Left hindlimb (tissue), 1 donor: ENCODE data around the gene HHATL.

ENCODE experiments used
- DNase-seq: peaks from one replicate; pipeline ENCODE4 v3.0.0-alpha.2; 2018

HHATL gene

DNA sequence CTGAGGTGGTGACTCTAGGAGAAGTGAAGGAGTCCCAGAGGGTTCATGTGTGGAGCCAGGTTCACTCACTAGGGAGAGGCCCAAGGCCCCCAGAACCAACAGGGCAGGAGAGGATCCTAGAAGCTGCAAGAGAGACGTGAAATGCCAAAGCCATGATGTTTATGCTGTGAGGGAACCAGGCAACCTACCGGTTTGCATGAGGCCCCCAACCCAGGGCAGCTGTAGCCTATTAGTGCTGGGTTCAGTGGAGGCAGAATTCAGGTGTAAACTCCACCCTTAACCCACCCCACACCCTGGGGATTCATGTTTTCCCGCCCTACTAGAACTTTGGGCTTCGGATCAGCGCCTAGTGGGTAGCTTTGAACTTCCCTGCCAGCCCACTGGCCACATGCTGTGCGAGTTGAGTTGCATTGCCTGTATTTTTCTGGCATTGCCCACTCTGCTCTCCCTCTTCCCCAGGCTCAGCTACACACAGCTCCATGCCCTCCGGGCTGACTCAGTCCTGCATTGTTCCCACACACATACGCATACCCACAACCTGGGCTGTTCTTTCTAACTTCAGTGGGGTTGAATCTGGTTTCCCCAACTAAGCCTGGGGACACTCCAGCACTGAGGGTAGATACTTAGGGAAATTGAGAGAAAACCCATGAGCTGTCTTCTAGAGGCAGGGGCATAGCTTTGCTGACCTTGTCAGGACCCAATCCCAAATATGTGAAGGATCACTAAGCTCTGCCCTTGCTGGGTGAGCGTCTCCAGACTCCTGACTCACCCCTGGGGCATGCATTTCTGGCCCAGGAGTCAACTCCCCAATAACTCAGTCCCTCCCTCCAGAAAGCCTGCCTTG lies 51.1 kb downstream of the HHATL start:
- DNase-seq = no peak

DNA sequence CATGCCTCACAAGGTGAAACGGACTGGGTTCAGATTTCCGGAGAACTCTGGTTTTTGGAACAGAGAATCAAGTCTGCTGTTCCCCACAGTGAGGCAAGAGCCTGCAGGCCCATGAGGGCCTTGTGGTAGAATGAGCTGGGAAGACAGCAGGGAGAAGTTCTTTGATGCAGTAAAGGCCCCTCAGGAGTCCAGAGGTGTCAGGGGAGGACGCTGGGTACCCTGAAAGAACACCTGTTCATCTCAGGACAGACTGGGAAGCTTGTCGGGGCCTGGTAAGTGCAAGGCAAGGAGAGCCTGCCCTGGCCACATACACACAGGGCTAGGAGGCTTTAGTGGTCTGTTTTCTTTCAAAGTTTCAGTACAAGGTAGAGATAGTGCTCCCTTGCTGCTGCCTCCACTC lies 52.8 kb downstream of the HHATL start:
- DNase-seq = no peak

DNA sequence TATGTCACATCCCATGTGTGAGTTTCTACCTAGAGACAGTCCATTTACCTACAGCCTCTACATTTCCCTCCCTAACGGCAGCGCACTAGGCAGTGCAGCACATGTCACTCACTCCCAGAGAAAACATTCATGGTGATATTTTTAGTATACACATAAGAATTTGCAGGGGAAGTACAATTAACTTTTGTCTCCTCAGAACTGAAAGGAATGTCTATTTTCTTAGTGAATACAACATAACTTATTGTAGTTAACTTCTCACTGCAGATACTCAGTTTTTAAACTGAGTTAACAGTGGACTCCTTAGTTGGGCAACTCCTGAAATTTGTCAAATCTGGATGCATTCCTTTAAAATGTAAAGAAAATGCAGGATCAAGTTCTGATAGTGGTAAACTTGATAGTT lies 53.6 kb downstream of the HHATL start:
- DNase-seq = no peak

DNA sequence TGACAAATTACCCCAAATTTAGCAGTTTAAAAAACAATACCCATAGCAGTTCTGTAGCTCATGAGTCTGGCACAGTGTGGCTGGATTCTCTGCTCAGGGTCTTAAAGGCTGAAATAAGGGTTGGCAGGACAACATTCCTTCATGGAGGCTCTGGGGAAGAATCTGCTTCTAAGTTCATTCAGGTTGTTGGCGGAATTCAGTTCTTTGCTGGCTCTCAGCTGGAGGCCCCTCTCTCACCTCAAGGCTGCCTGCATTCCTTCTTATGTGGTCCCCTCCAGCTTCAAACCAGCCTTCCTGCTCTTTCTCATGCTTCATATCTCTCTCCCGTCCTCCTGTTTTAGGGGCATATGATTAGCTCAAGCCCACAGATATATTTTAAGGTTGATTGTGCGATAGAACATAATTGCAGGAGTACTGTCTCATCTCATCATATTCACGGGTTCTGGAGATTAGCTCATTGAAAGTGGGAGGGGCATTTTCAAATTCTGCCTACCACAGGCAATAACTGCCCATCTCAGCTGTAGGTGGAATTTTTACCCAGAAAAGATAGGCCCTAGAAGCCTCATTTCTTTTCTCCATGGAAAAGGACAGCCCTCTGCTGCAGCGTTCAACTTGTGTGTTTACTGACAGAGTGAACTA lies 54.7 kb downstream of the HHATL start:
- no peak for DNase-seq
